Renal cortex interstitium (tissue), 11 donors: ENCODE measurements around the gene PRKCI. TPM values are rescaled to one million over a fixed set of nuclear protein-coding genes. Genes with fewer than 3 reads are reported as not detected.
"Not testable (repeated sequence)": the region's sequence is repeated elsewhere in the genome, so short reads cannot be mapped to it uniquely, and the experiment has no call there.

Experiments
- DNase-seq, 11 donors: peaks; one replicate each; pipeline ENCODE4 v3.0.0-alpha.2; 2013; ENCODE audit warnings: low read depth in 9 of 11, low spot score in 4 of 11; ENCODE audit errors: extremely low read depth in 1 of 11
- polyA plus RNA-seq, 3 donors: library from polyadenylated mRNA; unstranded; fragments of 120-200 nt; gene quantifications; one replicate each; pipeline ENCODE4 v1.2.1, GENCODE V29; 2013; ENCODE audit not compliant: insufficient read length in 3 of 3

The PRKCI gene
- polyA plus RNA-seq, 3 donors: 58.2 to 92.0 (median 79.2) TPM

- DNase-seq: peak in 1 of 11 donors; percentile 31
Observed at GRCh38 chr3:170322566-170323269, 100.5 kb downstream of the PRKCI start.

- no peak for DNase-seq
Observed at GRCh38 chr3:170323331-170323730, 101.1 kb downstream of the PRKCI start.

- no peak for DNase-seq
Observed at GRCh38 chr3:170324962-170325361, 102.7 kb downstream of the PRKCI start.

GRCh38 chr3:170327040-170327808 lies 105.0 kb downstream of the PRKCI start:
- DNase-seq: no peak

- not testable (repeated sequence) for DNase-seq
Observed at GRCh38 chr3:170327868-170328548, 105.8 kb downstream of the PRKCI start.

GRCh38 chr3:170330366-170330765 lies 108.1 kb downstream of the PRKCI start:
- no peak for DNase-seq

GRCh38 chr3:170331143-170331542 lies 108.9 kb downstream of the PRKCI start:
- no peak for DNase-seq

- no peak for DNase-seq
Observed at GRCh38 chr3:170337420-170337819, 115.2 kb downstream of the PRKCI start.

- DNase-seq: no peak
Observed at GRCh38 chr3:170338690-170339340, 116.6 kb downstream of the PRKCI start.

- not testable (repeated sequence) for DNase-seq
Observed at GRCh38 chr3:170342273-170342672, 120.0 kb downstream of the PRKCI start.

GRCh38 chr3:170343859-170344258 lies 121.6 kb downstream of the PRKCI start:
- DNase-seq: not testable (repeated sequence)

GRCh38 chr3:170344971-170345370 lies 122.7 kb downstream of the PRKCI start:
- DNase-seq: no peak

GRCh38 chr3:170346481-170347392 lies 124.5 kb downstream of the PRKCI start:
- no peak for DNase-seq

- DNase-seq: no peak
Observed at GRCh38 chr3:170350515-170351413, 128.5 kb downstream of the PRKCI start.

- no peak for DNase-seq
Observed at GRCh38 chr3:170352936-170353335, 130.7 kb downstream of the PRKCI start.

GRCh38 chr3:170353485-170353884 lies 131.3 kb downstream of the PRKCI start:
- DNase-seq: no peak

GRCh38 chr3:170354760-170355159 lies 132.5 kb downstream of the PRKCI start:
- no peak for DNase-seq
